ELR (cell line): ENCODE results near the gene CTNNA3.
"Not testable (repeated sequence)": the region's sequence is repeated elsewhere in the genome, so short reads cannot be mapped to it uniquely, and the experiment has no call there.

ENCODE experiments used
- DNase-seq: peaks from one replicate; pipeline ENCODE4 v3.0.0-alpha.2; 2015; ENCODE audit warnings: low read depth

Gene CTNNA3

GRCh38 chr10:66366163-66366562 is 1329.8 kb downstream of the CTNNA3 start:
- DNase-seq, result no peak

GRCh38 chr10:66365686-66366085 is 1330.3 kb downstream of the CTNNA3 start:
- DNase-seq, result no peak

GRCh38 chr10:66362522-66362921 is 1333.5 kb downstream of the CTNNA3 start:
- no peak for DNase-seq

GRCh38 chr10:66353822-66354221 is 1342.2 kb downstream of the CTNNA3 start:
- not testable (repeated sequence) for DNase-seq

GRCh38 chr10:66353422-66353821 is 1342.6 kb downstream of the CTNNA3 start:
- no peak for DNase-seq

- DNase-seq, result peak; percentile 18
Measured at GRCh38 chr10:66350622-66351399, 1345.2 kb downstream of the CTNNA3 start.

GRCh38 chr10:66349726-66350125 is 1346.3 kb downstream of the CTNNA3 start:
- peak; percentile 70 for DNase-seq

- DNase-seq, result no peak
Measured at GRCh38 chr10:66349076-66349475, 1346.9 kb downstream of the CTNNA3 start.

GRCh38 chr10:66337211-66337610 is 1358.8 kb downstream of the CTNNA3 start:
- DNase-seq, result no peak

GRCh38 chr10:66336791-66337190 is 1359.2 kb downstream of the CTNNA3 start:
- DNase-seq, result no peak

- not testable (repeated sequence) for DNase-seq
Measured at GRCh38 chr10:66335753-66336152, 1360.2 kb downstream of the CTNNA3 start.

GRCh38 chr10:66329147-66329546 is 1366.8 kb downstream of the CTNNA3 start:
- no peak for DNase-seq

- DNase-seq, result no peak
Measured at GRCh38 chr10:66326876-66327275, 1369.1 kb downstream of the CTNNA3 start.

- no peak for DNase-seq
Measured at GRCh38 chr10:66322777-66323176, 1373.2 kb downstream of the CTNNA3 start.

- peak; percentile 11 for DNase-seq
Measured at GRCh38 chr10:66321723-66322665, 1374.0 kb downstream of the CTNNA3 start.

GRCh38 chr10:66318761-66319160 is 1377.2 kb downstream of the CTNNA3 start:
- DNase-seq, result no peak

- peak; percentile 12 for DNase-seq
Measured at GRCh38 chr10:66307826-66308225, 1388.2 kb downstream of the CTNNA3 start.

- no peak for DNase-seq
Measured at GRCh38 chr10:66301078-66301477, 1394.9 kb downstream of the CTNNA3 start.

GRCh38 chr10:66295602-66296001 is 1400.4 kb downstream of the CTNNA3 start:
- DNase-seq, result no peak

- peak; percentile 9 for DNase-seq
Measured at GRCh38 chr10:66294538-66294937, 1401.5 kb downstream of the CTNNA3 start.

GRCh38 chr10:66292922-66293321 is 1403.1 kb downstream of the CTNNA3 start:
- DNase-seq, result no peak

GRCh38 chr10:66292456-66292855 is 1403.5 kb downstream of the CTNNA3 start:
- DNase-seq, result no peak

- no peak for DNase-seq
Measured at GRCh38 chr10:66291133-66291532, 1404.9 kb downstream of the CTNNA3 start.
